Right ventricle myocardium superior (tissue), 1 donor: ENCODE measurements around the gene SFN. TPM values are rescaled to one million over a fixed set of nuclear protein-coding genes. Genes with fewer than 3 reads are reported as not detected.

Source experiments
- ATAC-seq: fragments of 200-7000 bp; cut with Tn5 transposase; one replicate; pipeline ENCODE4 v1.9.1; 2020; ENCODE audit warnings: mild to moderate bottlenecking; ENCODE audit not compliant: poor library complexity
- DNase-seq: peaks from one replicate; pipeline ENCODE4 v3.0.0-alpha.2; 2020
- intact Hi-C: fragments of 100-400 bp; cut with DNase I; formaldehyde crosslinking; loops from one replicate; pipeline ENCODE4 v1.11.2; 2022
- total RNA-seq: library from RNA; stranded (reverse); fragmentation: NEBNext Ultra II Directional; extraction: Animal tissue kit (Norgen Biotek cat#: 25700); gene quantifications from one replicate; pipeline ENCODE4 v1.2.1, GENCODE V29; 2021
- donor health status: DM: no; HTN: yes; CAD: no; lungs with severe emphysema.

The SFN gene
- total RNA-seq, 1 donor from 2014 or later: not detected

- ATAC-seq: peak; percentile 96
- peak; percentile 97 for DNase-seq
- intact Hi-C loops: no loop called here
Observed at GRCh38 chr1:26900001-26900814, 37.3 kb downstream of the SFN start, which contains the start of gene GPATCH3. TSS of gene GPATCH3 (minus strand) at chr1:26900467. CDS start at chr1:26900442, 25 bp downstream.

GRCh38 chr1:26900815-26901511, 38.0 kb downstream of the SFN start:
- intact Hi-C loops: no loop called here
- ATAC-seq: no peak
- no peak for DNase-seq

GRCh38 chr1:26907071-26907917, 44.3 kb downstream of the SFN start:
- ATAC-seq (no peak), DNase-seq (no peak)
- intact Hi-C loops: no loop called here

GRCh38 chr1:26909951-26910342, 47.0 kb downstream of the SFN start:
- intact Hi-C loops: no loop called here
- DNase-seq: no peak
- ATAC-seq: no peak

GRCh38 chr1:26910343-26911160, 47.6 kb downstream of the SFN start:
- no peak for DNase-seq
- intact Hi-C loops: no loop called here
- no peak for ATAC-seq

- no peak for DNase-seq
- ATAC-seq: no peak
- intact Hi-C loops: no loop called here
Observed at GRCh38 chr1:26911399-26912146, 48.6 kb downstream of the SFN start.

GRCh38 chr1:26912147-26912490, 49.2 kb downstream of the SFN start:
- intact Hi-C loops: no loop called here
- DNase-seq (no peak), ATAC-seq (no peak)

GRCh38 chr1:26913389-26913753, 50.4 kb downstream of the SFN start:
- ATAC-seq: peak; percentile 11
- no peak for DNase-seq

More at GRCh38 chr1:26913389-26913753, 50.4 kb downstream of the SFN start:
- intact Hi-C loops: no loop called here

Other genes with a start within 250 kb of the SFN start
- 29.4 TPM for gene ARID1A, start 167.1 kb upstream of the SFN start, total RNA-seq
- 5.5 TPM for gene PIGV, start 75.2 kb upstream of the SFN start, total RNA-seq
- 14.4 TPM for gene ZDHHC18, start 36.5 kb upstream of the SFN start, total RNA-seq
- 15.7 TPM for gene GPN2, start 27.1 kb downstream of the SFN start, total RNA-seq
- gene GPATCH3, start 37.3 kb downstream of the SFN start, total RNA-seq: 10.4 TPM
- 5.1 TPM for gene NR0B2, start 50.8 kb downstream of the SFN start, total RNA-seq
- 78.1 TPM for gene NUDC, start 58.6 kb downstream of the SFN start, total RNA-seq
- 0.35 TPM for gene KDF1, start 97.3 kb downstream of the SFN start, total RNA-seq
- 31.7 TPM for gene TRNP1, start 130.5 kb downstream of the SFN start, total RNA-seq
- gene TENT5B, start 149.7 kb downstream of the SFN start, total RNA-seq: 34.6 TPM